ENCODE measurements around the gene ZPR1. TPM values are rescaled to one million over a fixed set of nuclear protein-coding genes. Genes with fewer than 3 reads are reported as not detected.

ZPR1 gene
- total RNA-seq, 1 donor from 2014 or later = 24.8 TPM

DNA sequence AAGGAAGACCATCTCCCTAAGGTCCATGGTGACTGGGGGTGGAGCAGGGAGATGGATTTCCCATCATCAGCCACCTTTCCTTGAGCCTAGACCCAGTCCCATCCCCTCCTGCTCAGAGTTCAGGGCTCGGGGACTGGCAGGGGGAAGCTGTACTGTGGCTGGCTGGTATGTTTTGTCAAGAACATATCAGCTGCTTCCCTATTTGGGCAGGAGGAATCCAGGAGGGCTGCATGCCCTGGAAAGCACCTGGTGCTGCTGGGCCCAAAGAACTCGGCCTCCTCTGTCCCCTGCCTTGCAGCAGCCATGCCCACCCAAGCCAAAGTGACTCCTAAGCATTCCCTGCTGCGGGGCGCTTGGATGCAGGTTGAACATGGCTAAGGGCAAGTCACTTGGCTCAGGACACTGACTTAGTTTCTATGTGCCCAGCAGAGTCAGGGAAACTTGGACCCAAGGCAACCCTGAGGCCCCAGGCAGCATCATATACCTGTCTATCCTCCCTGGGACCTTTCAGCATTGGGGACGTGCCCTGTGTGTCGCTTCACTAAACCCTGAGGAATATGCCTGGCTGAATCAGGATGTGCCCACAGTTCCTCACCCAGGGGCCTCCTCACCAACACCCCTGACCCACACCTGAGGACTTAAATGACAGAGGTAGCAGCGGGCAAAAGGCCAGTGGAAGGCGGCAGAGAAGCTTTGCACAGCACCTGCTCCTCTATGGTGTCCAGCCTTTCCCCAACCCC is 58.2 kb downstream of the ZPR1 start:
- DNase-seq (ENCODE audit: low spot score) = peak; percentile 54
- intact Hi-C loops (cut with DNase I) = no loop called here

DNA sequence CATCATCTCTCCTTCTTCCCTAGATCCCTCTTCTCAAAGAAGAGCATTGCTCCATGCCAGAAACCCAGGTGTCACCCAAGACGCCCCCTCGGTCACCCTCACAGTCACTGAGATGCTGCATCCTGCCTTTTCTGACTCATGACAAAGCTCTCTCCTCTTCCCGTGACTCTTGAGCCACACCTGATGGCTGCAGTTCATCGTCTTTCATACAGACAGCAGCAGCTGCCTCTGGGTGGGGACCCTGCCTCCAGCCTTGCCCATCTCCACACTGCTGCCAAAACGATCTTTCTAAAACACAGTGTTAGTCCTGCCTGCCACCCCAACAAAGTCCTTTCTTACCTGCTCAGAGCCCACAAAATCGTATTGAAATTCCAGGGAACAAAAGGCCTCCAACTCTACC is 59.8 kb downstream of the ZPR1 start:
- intact Hi-C loops (cut with DNase I) = no loop called here
- DNase-seq (ENCODE audit: low spot score) = no peak

DNA sequence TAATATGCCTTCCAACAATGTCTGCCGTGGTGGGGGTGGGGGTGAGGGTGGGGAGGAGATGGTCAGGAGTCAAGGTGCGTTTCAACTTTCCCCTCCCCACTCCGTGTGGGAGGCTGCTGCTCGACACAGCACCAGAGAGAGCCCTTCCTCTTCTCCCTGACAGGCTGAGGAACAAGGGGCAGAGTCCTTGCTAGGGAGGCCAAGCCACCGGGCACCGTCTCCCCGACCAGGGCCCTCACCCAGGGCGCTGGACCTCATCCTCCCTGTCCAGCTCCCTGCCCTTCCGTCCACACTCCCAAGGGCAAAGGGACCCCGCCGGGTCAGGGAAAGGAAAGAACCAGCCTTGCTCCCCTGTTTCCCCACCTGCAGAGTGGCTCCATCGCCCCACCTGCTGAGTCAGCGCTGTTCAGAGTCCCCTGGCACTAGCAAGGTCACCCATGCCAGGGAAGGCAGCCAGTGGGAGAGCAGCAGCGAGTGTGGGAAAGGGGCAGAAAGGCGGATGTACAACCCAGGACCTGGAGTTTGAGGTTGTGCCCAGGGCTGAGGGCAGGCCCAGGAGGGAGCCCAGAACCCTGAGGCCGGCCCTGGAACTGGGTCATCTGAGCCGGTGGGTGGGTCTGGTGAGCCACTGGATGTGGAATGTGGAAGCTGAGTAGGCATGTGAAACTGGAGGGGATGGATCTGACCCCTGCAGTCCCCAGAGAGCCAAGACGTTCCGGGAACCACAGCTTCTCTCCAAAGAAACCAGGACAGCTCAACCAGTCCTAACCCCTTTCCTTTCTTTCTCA is 62.2 kb downstream of the ZPR1 start:
- intact Hi-C loops (cut with DNase I) = no loop called here
- DNase-seq (ENCODE audit: low spot score) = peak; percentile 73

DNA sequence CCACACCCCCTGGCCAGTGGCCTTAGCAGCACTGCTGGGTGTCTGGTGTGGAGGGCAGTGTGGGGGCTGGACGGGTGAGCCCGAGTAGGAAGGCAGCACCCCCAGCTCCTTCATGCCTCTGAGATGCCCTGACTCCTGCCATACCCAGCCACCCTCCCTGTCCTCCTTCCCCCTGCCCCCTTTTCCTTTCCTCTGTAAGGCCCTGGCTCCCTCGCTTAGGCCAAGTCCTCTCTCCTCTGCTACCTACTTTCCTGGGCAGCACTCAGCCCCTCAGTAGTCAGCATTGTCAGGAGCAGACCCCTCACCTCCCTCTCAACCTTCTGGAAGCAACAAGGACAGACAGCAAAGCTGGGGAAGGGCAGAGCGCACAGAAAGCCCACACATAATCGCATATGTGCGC is 63.0 kb downstream of the ZPR1 start:
- intact Hi-C loops (cut with DNase I) = no loop called here

More for the DNA sequence above, 63.0 kb downstream of the ZPR1 start:
- DNase-seq (ENCODE audit: low spot score) = peak; percentile 59

Other genes with a start within 250 kb of the ZPR1 start
- 8.3 TPM for gene BUD13, start 15.0 kb downstream of the ZPR1 start, total RNA-seq
- gene APOA5, start 3.9 kb upstream of the ZPR1 start, total RNA-seq = not detected
- gene APOA4, start 35.3 kb upstream of the ZPR1 start, total RNA-seq = not detected
- gene APOC3, start 41.9 kb upstream of the ZPR1 start, total RNA-seq = not detected
- 47.2 TPM for gene APOA1, start 49.6 kb upstream of the ZPR1 start, total RNA-seq